Measurements from ENCODE around the gene MRPL19.

DNA sequence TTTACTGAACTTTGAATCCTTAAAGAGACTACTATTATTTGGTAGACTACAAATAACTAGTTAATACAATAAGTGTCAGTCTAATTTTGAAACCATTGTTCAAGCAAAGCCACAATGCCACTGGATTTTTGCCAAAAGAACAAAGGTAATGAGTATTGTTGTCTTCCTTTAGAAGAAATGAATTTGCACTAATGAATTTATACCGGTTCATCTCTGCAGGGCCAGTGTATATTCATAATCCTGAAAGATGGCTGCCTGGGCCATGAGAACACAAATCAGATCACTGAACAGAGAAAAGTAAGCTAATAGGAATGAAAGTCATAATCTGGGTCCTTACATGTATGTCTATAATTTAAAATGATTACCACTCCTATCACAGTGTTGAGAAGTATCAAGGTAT is 33.0 kb downstream of the MRPL19 start:
- TF ChIP-seq POLR2AphosphoS5 (IDR thresholded peaks at IDR 0.05) = no peak
- TF ChIP-seq POLR2A (IDR thresholded peaks at IDR 0.05) = no peak
- TF ChIP-seq, protein P1, sequence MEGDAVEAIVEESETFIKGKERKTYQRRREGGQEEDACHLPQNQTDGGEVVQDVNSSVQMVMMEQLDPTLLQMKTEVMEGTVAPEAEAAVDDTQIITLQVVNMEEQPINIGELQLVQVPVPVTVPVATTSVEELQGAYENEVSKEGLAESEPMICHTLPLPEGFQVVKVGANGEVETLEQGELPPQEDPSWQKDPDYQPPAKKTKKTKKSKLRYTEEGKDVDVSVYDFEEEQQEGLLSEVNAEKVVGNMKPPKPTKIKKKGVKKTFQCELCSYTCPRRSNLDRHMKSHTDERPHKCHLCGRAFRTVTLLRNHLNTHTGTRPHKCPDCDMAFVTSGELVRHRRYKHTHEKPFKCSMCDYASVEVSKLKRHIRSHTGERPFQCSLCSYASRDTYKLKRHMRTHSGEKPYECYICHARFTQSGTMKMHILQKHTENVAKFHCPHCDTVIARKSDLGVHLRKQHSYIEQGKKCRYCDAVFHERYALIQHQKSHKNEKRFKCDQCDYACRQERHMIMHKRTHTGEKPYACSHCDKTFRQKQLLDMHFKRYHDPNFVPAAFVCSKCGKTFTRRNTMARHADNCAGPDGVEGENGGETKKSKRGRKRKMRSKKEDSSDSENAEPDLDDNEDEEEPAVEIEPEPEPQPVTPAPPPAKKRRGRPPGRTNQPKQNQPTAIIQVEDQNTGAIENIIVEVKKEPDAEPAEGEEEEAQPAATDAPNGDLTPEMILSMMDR (IDR thresholded peaks at IDR 0.05) = no peak
